NCI-H187 treated with DMSO at 0.1 percent for 48 hours (cell line): ENCODE results near the gene DSCAM.

Source experiments
- DNase-seq: peaks from one replicate; lab custom pipeline; 2025; lab: John Stamatoyannopoulos, UW

The DSCAM gene

GRCh38 chr21:39984286-39984991, 862.5 kb downstream of the DSCAM start:
- DNase-seq, result no peak

GRCh38 chr21:39980241-39980820, 866.6 kb downstream of the DSCAM start:
- DNase-seq, result no peak

GRCh38 chr21:39979321-39979720, 867.6 kb downstream of the DSCAM start:
- no peak for DNase-seq

- DNase-seq, result no peak
Measured at GRCh38 chr21:39976800-39977199, 870.2 kb downstream of the DSCAM start.

GRCh38 chr21:39972976-39973770, 873.8 kb downstream of the DSCAM start:
- DNase-seq, result no peak

GRCh38 chr21:39972471-39972870, 874.5 kb downstream of the DSCAM start:
- no peak for DNase-seq

- no peak for DNase-seq
Measured at GRCh38 chr21:39971956-39972355, 875.0 kb downstream of the DSCAM start.

- no peak for DNase-seq
Measured at GRCh38 chr21:39969691-39970364, 877.1 kb downstream of the DSCAM start.

GRCh38 chr21:39968010-39968409, 878.9 kb downstream of the DSCAM start:
- DNase-seq, result no peak

GRCh38 chr21:39966786-39967185, 880.2 kb downstream of the DSCAM start:
- DNase-seq, result no peak

GRCh38 chr21:39965026-39965425, 881.9 kb downstream of the DSCAM start:
- DNase-seq, result no peak

GRCh38 chr21:39961251-39961650, 885.7 kb downstream of the DSCAM start:
- no peak for DNase-seq
